Fibroblast of skin of left quadriceps (primary cell): ENCODE results near the gene NDUFB7.
"Not testable (repeated sequence)": the region's sequence is repeated elsewhere in the genome, so short reads cannot be mapped to it uniquely, and the experiment has no call there.

Experiments
- DNase-seq, 2 experiments: peaks; one replicate each; pipeline ENCODE4 v3.0.0-alpha.2; 2013; ENCODE audit warnings: low read depth in 2 of 2

NDUFB7 gene

DNA sequence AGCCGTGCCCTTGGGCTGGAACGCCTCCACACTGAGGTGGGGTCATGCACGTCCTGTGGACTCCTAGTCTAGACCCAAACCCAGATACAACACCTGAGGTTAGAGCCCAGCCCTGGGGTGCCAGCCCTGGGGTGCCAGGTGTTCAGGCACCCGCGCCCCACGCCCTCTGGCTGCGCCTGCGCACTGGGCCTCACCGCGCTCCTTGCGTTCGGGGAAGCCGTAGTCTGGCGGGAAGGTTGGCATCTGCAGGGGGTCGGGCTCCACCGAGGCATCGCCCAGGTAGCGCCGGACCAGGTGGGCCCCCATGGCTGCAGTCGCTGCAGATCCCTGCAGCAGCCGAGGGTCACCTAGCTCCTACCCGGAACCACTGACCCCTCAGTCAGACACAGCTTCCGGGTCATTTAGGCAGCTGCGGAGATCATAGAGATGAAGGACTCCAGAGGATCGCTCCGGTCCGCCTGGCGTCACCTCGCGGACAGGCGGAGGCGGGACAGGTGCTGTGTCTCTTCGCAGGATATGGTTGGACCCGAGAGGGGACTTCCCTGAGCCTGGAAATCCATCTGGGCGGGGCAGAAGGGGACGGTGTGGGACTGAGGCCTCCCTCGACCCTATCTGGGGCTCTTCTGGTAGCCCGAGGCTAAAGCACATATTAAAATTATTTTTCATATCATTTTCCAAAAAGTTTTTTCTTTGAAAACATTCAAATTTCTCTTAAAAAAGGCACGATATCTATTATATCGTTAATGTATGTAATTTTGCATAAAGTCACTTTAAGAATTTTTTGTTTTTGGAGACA lies at the start of gene NDUFB7:
TSS of gene NDUFB7 (minus strand) at position 372 of the 796 bp plus-strand sequence. CDS start at position 306, 66 bp downstream.
- DNase-seq = peak; percentile 81 to 84

GRCh38 chr19:14619404-14619803 lies 47.5 kb upstream of the NDUFB7 start:
- no peak for DNase-seq

GRCh38 chr19:14616407-14616806 lies 44.5 kb upstream of the NDUFB7 start:
- DNase-seq = no peak

GRCh38 chr19:14615623-14616022 lies 43.8 kb upstream of the NDUFB7 start:
- no peak for DNase-seq

- DNase-seq = no peak
These were observed 42.2 kb upstream of the NDUFB7 start for GRCh38 chr19:14614099-14614412.

DNA sequence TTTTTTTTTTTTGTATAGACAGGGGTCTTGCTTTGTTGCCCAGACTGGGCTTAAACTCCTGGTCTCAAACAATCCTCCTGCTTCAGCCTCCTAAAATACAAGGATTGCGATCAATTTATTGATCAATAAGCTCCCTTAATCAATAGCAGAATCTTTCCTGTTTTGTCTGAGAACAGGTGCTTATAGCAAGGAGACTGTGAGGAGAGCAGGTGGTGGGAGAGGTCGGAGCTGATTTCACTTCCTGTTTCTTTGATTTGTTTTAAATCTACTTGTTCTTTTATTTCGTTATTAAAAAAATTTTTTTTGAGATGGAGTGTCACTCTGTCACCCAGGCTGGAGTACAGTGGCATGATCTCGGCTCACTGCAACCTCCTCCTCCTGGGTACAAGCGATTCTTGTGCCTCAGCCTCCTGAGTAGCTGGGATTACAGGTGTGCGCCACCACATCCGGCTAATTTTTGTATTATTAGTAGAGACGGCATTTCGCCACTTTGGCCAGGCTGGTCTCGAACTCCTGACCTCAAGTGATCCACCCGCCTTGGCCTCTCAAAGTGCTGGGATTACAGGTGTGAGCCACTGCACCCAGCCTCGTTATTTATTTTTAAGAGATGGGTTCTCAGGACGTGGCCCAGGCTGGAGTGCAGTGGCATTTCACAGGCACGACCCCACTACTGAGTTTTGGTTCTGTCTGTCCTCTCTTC lies 41.7 kb upstream of the NDUFB7 start:
- not testable (repeated sequence) for DNase-seq

- no peak for DNase-seq
These were observed 40.8 kb upstream of the NDUFB7 start for GRCh38 chr19:14612657-14613056.

DNA sequence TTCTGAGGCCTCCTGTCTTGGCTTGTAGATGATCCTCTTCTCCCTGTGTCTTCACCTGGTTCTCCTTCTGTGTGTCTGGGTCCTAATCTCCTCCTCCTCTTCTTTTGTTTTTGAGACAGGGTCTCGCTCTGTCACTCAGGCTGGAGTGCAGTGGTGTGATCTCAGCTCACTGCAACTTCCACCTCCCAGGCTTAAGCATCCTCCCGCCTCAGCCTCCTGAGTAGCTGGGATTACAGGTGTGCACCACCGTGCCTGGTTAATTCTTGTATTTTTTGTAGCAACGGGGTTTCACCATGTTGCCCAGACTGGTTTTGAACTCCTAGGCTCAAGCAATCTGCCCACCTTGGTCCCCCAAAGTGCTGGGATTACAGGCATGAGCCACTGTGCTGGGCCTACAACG lies 40.4 kb upstream of the NDUFB7 start:
- DNase-seq = not testable (repeated sequence)

- no peak for DNase-seq
These were observed 39.2 kb upstream of the NDUFB7 start for GRCh38 chr19:14611051-14611450.

DNA sequence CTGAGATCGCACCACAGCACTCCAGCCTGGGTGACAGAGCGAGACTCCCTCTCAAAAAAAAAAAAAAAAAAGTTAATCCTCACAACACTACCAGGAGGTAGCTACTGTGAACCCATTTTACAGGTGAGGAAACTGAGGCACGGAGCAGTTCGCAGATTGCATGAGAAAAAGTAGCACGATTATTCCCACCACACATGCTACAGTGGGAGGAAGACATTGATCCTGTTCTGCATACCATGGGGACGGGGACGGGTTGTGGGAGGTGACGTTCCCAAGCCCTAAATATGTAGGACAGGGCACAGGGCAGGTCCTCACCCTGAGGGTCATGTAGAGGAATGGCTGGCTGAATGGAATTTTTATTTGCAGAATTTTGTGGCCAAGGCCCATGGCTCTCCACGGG lies 34.8 kb upstream of the NDUFB7 start:
- DNase-seq = no peak

DNA sequence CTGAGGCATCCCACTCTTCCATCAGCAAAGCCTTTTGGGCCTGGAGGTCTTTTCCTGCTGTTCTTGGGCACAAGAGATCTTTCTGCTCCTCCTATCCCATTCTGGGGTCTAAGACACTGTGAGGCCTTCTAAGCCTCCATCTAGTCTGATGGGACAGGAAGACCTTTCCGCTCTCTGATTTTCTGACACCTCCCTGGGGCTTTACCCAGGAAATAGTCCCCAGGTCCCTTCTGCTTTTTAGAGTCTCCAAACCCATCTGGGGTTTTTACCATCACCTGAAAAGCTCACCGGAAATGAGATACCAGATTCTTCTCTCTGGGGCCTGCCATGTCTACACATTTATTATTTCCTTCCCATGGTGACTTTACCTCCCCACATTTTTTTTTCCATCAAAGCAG lies 32.1 kb upstream of the NDUFB7 start:
- no peak for DNase-seq

DNA sequence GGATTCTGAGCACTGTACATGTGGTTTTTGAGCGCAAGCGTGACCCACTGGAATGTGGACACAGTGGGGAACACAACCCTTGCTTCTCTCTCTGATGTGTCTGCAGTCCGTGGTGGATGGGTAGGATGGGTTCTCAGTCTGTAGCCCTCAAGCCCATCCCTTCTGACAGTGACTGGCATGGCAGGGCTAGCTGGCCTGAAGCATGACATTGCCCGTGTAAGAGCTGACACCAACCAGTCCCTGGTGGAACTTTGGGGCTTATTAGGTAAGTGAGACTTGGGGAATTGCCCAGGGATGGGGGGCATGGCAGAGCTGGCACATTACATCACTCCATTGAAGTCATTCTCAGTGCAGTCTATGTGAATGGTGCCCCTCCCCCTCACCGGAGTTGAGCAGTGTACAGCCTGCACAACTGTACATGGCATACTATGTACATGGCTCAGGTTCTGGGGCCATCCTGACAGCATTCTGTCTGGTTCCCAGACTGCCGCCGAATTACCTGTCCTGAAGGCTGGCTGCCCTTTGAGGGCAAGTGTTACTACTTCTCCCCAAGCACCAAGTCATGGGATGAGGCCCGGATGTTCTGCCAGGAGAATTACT lies 27.8 kb upstream of the NDUFB7 start:
- no peak for DNase-seq

DNA sequence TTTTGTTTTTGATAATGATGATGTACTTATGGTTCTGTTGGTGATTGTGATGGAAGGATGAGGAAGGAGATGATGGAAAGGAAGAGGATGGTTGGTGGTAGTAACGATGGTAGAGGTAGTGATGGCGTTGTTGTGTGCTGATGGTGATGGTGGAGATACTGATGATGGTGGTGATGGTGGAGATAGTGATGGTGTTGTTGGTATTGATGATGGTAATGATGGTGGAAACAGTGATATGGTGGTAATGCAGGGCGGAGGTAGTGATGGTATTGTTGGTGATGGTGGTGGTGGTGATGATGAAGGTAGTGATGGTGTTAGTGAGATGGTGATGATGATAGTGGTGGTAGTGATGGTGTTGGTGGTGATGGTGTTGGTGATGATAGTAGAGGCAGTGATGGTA lies 23.7 kb upstream of the NDUFB7 start:
- no peak for DNase-seq

- not testable (repeated sequence) for DNase-seq
These were observed 17.6 kb upstream of the NDUFB7 start for GRCh38 chr19:14589433-14589832.

DNA sequence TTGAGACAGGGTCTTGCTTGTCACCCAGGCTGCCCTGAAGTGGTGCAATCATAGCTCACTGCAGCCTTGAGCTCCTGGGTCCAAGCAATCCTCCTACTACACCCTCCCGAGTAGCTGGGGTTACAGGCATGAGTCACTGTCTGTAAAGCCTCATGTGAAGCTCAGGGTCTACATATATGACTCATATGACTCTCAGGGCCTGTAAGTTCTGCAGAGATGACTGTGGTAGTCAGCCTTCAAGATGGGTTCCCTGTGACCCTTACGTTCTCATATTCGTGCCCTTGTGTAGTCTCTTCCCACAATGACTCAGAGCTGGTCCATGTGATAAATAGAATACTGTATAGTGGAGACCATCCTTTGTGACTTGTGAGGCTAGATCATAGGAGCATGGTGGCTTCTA lies 13.3 kb upstream of the NDUFB7 start:
- DNase-seq = peak; percentile 1 to 7

- DNase-seq = not testable (repeated sequence)
These were observed 12.5 kb upstream of the NDUFB7 start for GRCh38 chr19:14584372-14584771.

DNA sequence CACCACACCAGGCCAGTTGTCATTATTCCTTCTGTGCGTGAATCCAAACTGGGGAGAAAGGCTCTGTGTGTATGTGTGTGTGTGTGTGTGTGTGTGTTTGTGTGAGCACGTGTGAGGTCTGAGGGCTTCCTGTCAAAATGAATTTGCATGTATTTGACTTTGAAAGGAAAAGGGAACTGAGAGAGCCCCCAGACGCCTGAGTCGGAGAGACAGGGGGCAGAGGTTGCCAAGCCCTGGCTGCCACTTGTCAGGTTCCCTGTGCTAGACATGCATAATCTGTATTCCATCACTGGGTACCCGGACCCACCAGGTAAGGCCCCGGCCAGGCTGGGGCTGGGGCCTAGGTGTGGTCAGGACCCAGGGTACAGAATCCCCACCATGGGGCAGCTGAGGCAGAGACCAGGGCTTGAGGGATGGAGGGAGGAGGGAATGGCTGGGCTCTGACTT lies 11.1 kb upstream of the NDUFB7 start, which contains the start of gene CLEC17A:
TSS of gene CLEC17A (plus strand) at position 191 of the 447 bp plus-strand sequence. CDS start at position 268, 77 bp downstream.
- DNase-seq = no peak

- DNase-seq = no peak
These were observed 8.9 kb upstream of the NDUFB7 start for GRCh38 chr19:14580623-14581237.

GRCh38 chr19:14577885-14578427 lies 6.1 kb upstream of the NDUFB7 start:
- DNase-seq = no peak

- no peak for DNase-seq
These were observed 5.4 kb upstream of the NDUFB7 start for GRCh38 chr19:14577264-14577663.

DNA sequence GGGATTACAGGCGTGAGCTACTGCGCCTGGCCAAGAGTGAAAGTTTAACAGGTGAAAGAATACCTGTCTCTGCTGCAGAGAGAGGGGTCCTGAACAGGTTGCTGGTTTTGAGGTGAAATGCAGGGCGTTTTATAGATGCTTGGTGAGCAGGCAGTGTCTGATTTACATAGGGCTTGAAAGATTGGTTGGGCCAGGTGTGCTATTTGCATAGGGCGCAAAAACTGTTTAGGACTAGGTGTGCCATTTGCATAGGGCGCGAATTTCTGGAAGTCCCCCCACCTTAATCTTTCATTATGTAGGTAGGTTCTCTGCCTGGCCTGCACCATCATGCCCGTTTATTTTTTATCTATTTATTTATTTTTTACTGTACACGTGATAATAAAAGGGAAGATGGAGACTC lies 4.5 kb upstream of the NDUFB7 start:
- DNase-seq = no peak

DNA sequence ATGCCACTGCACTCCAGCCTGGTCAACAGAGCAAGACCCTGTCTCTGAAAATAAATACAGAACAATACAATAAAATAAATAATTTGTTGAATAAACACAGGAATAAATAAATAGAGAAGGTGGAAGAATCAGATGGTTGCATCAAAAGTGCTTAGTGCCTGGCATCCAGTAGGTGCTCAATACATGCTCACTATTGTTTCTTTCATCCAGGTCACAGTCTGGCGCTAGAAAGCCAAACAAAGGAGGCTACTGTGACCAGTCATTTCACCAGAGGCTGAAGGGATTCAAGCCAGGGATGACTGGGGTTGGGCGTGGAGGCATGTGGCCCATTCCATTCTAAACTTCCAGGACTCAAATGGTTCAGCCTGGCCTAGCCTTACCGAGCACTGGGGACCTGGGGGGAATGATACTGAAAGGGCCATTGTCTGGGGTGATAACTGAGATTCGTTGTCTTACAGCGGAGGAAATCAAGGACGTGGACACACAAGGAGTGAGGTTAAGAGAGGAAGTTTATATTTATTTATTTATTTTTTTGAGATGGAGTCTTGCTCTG lies 3.6 kb upstream of the NDUFB7 start:
- no peak for DNase-seq
